Activated naive CD4-positive, alpha-beta T cell treated with anti-CD3 and anti-CD28 coated beads for 36 hours (primary cell): Measurements from ENCODE around the gene SULT2B1. TPM values are rescaled to one million over a fixed set of nuclear protein-coding genes. Genes with fewer than 3 reads are reported as not detected.
A peak's percentile ranks its signal among the peaks of the same experiment; 100 is the strongest.
"Not testable (repeated sequence)": the region's sequence is repeated elsewhere in the genome, so short reads cannot be mapped to it uniquely, and the experiment has no call there.

ENCODE experiments used
- CTCF ChIA-PET: fragments of 350-600 bp; sonication (Branson Sonifier 250); formaldehyde crosslinking; loops from one replicate; lab custom pipeline; 2021; ENCODE audit warnings: antibody characterized with exemption; lab: Charles Lee
- DNase-seq: peaks from one replicate; pipeline ENCODE4 v3.0.0-alpha.2; 2020
- H3K27ac Mint-ChIP-seq: one replicate; pipeline ENCODE4 v1.8.0; 2021; ENCODE audit warnings: mild to moderate bottlenecking, mixed read lengths
- H3K27me3 Mint-ChIP-seq: one replicate; pipeline ENCODE4 v1.8.0; 2021; ENCODE audit warnings: low read depth, mixed read lengths
- H3K36me3 Mint-ChIP-seq: one replicate; pipeline ENCODE4 v1.8.0; 2021; ENCODE audit warnings: low read depth, mixed read lengths
- H3K4me1 Mint-ChIP-seq: one replicate; pipeline ENCODE4 v1.8.0; 2021; ENCODE audit warnings: low read depth, mixed read lengths
- H3K4me3 Mint-ChIP-seq: one replicate; pipeline ENCODE4 v1.8.0; 2021; ENCODE audit warnings: mild to moderate bottlenecking, moderate library complexity, mixed read lengths
- H3K9me3 Mint-ChIP-seq: one replicate; pipeline ENCODE4 v1.8.0; 2021; ENCODE audit warnings: mixed read lengths
- intact Hi-C: fragments of 100-400 bp; cut with micrococcal nuclease; formaldehyde crosslinking; loops from one replicate; pipeline ENCODE4 v1.15.1; 2023
- total RNA-seq, 2 experiments: library from RNA; stranded (reverse); gene quantifications; one replicate each; pipeline ENCODE4 v1.2.3, GENCODE V29; 2021

Gene SULT2B1
- total RNA-seq, 2 experiments from 2014 or later = not detected

DNA sequence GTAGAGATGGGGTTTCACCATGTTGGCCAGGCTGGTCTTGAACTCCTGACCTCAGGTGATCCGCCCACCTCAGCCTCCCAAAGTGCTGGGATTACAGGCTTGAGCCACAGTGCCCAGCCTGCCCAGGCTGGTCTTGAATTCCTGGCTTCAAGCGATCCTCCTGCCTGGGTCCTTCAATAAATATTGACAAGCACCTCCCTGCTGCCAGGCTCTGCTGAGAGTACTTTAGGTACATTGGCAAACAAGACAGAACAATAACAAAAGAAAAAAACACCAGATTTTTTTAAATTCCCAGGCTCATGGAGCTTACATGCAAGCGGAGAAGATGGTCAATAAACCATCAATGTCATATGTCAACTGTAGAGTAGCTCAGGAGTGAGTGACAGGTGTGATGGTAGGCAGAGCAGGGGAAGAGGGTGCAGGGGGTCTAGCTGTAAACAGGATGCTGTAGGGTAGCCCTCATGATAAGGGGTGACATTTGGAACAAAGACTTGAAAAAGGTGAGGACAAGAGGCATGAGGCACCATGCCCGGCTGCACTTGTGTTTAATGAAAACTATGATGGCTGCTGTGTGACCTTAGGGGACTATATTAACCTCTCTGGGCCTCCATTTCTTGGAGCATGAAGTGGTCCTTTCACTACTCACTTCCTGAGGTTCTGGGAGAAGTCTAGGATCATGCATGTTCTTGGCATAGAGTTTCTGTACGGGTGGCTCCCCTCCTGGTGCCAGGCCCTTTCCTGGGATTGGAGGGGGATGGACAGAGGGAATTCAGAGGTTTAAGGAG is 19.6 kb downstream of the SULT2B1 start:
- no peaks in the 10 kb centered on the region for H3K36me3 Mint-ChIP-seq
- H3K27me3 Mint-ChIP-seq = peaks cover 2% of the 10 kb centered on the region
- H3K27ac Mint-ChIP-seq = no peak overlapping the region
- H3K4me3 Mint-ChIP-seq = no peak overlapping the region
- H3K4me1 Mint-ChIP-seq = no peaks in the 10 kb centered on the region
- DNase-seq = no peak
- intact Hi-C loops = no loop called here
- no peaks in the 10 kb centered on the region for H3K9me3 Mint-ChIP-seq
- CTCF ChIA-PET = interaction anchor here (1.7 kb wide), 1 partner anchor 13 kb away, joined by 7 read pairs; no protein-coding TSS in a partner anchor

DNA sequence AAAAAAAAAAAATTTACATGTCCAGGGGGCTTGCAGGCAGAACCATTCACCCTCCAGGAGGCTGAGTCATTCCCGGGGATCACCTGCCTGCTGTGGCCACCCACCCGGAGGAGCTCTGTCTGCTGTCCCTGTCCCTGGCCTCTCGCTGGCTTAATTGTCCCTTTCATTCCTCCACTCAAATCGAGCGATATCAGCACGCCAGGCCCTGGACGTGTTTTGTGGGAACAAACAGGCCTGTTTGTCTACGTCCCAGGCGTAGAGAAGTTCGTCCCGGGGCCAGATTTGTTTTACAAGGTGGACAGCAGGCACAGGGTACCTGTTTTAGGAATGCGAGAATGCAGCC is 21.2 kb downstream of the SULT2B1 start:
- no peaks in the 10 kb centered on the region for H3K4me1 Mint-ChIP-seq
- no peak overlapping the region for H3K27ac Mint-ChIP-seq
- no peaks in the 10 kb centered on the region for H3K27me3 Mint-ChIP-seq
- H3K9me3 Mint-ChIP-seq = no peaks in the 10 kb centered on the region
- CTCF ChIA-PET = no interaction called here
- no peaks in the 10 kb centered on the region for H3K36me3 Mint-ChIP-seq
- no peak for DNase-seq
- H3K4me3 Mint-ChIP-seq = no peak overlapping the region
- intact Hi-C loops = no loop called here

DNA sequence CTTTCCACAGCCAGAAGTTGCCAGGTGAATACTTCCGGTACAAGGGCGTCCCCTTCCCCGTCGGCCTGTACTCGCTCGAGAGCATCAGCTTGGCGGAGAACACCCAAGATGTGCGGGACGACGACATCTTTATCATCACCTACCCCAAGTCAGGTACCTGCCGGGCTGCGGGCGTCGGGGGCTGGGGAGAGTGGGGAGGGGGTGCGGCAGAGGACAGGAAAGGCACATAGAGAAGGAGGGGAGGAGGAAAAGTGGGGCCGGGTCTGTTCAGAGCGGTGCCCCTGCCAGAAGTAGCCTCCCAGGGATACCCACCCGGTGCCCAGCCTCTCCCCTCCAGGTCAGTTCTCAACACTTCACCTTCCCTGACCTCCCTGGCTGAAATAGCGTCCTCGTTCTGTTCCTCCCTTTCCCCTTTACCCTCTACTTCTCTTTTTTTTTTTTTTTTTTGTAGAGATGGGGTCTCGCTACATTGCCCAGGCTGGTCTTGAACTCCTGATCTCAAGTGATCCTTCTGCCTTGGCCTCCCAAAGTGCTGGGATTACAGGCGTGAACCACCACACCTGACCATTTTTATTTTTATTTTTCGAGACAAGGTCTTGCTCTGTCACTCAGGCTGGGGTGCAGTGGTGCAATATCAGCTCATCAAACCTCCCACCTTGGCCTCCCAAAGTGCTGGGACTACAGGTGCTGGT is 24.1 kb downstream of the SULT2B1 start:
- intact Hi-C loops = no loop called here
- CTCF ChIA-PET = no interaction called here
- no peak overlapping the region for H3K4me3 Mint-ChIP-seq

DNA sequence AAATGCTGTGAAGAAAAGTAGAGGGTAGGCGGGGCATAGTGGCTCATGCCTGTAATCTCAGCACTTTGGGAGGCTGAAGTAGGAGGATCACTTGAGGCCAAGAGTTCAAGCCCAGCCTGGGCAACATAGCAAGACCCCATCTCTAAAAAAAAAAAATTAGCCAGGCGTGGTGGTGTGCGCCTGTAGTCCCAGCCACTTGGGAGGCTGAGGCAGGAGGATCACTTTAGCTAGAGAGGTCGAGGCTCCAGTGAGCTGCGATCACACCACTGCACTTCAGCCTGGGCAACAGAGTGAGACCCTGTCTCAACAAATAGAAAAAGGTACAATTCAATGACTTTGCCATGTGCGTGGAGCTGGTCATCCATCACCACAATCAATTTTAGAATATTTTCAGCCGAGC is 25.9 kb downstream of the SULT2B1 start:
- not testable (repeated sequence) for H3K36me3 Mint-ChIP-seq

More for the DNA sequence above, 24.1 kb downstream of the SULT2B1 start:
- H3K27me3 Mint-ChIP-seq = no peaks in the 10 kb centered on the region
- H3K27ac Mint-ChIP-seq = no peak overlapping the region
- H3K9me3 Mint-ChIP-seq = no peaks in the 10 kb centered on the region
- no peak for DNase-seq
- no peaks in the 10 kb centered on the region for H3K4me1 Mint-ChIP-seq
- no peaks in the 10 kb centered on the region for H3K36me3 Mint-ChIP-seq

DNA sequence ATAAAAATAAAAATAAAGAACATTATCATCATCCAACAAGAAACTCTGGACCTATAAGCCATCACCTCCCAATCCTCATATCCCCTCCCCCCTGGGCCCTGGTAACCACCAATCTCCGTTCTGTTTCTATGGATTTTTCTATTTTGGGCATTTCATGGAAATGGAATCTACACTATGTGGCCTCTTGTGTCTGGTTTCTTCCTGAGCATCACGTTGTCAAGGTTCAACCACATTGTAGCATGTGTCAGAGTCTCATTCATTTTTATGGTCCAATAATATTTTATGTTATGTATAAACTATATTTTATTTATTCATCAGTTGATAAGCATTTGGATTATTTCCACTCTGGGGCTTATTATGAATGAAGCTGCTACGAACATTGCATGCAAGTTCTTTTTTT is 26.9 kb downstream of the SULT2B1 start:
- no peaks in the 10 kb centered on the region for H3K27me3 Mint-ChIP-seq
- H3K27ac Mint-ChIP-seq = no peak overlapping the region
- DNase-seq = no peak
- no peaks in the 10 kb centered on the region for H3K36me3 Mint-ChIP-seq
- intact Hi-C loops = no loop called here
- H3K4me3 Mint-ChIP-seq = no peak overlapping the region
- CTCF ChIA-PET = interaction anchor here (1.0 to 1.8 kb wide), 2 partner anchors 11 to 90 kb away, joined by 3 to 7 read pairs; no protein-coding TSS in a partner anchor
- no peaks in the 10 kb centered on the region for H3K4me1 Mint-ChIP-seq
- H3K9me3 Mint-ChIP-seq = no peaks in the 10 kb centered on the region

More for the DNA sequence above, 25.9 kb downstream of the SULT2B1 start:
- CTCF ChIA-PET = interaction anchor here (1.0 kb wide), 1 partner anchor 88 kb away, joined by 3 read pairs; no protein-coding TSS in a partner anchor
- H3K4me3 Mint-ChIP-seq, H3K27me3 Mint-ChIP-seq, intact Hi-C loops, H3K27ac Mint-ChIP-seq, DNase-seq, H3K4me1 Mint-ChIP-seq, H3K9me3 Mint-ChIP-seq: not testable (repeated sequence)

DNA sequence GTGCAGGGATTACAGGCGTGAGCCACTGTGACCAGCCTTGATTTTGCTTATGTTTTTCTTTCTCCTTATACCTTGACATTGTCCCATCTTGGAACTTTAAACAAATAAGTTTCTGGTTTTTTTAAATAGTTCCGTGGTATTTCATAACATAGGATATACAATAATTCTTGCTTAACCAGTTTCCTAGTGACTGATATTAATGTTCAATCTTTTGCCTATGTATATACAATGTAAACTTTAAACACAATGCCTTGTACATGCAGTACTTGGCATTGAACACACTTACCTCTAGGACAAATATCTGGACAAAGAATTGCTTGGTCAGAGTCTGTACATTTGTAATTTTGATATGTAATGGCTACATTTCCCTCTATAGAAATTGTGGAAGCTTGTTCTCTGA is 30.2 kb downstream of the SULT2B1 start:
- no peak overlapping the region for H3K4me3 Mint-ChIP-seq
- CTCF ChIA-PET = interaction anchor here (4.1 to 4.3 kb wide), 2 partner anchors 75 to 92 kb away, joined by 62 to 83 read pairs; no protein-coding TSS in a partner anchor
- peaks cover 3% of the 10 kb centered on the region for H3K4me1 Mint-ChIP-seq
- no peak overlapping the region for H3K27ac Mint-ChIP-seq
- H3K27me3 Mint-ChIP-seq = peaks cover 4% of the 10 kb centered on the region
- intact Hi-C loops = loop anchor here (5.0 kb wide), 1 partner anchor 190 kb away; the partner anchor contains the start of genes GRIN2D and KDELR1
- H3K36me3 Mint-ChIP-seq = no peaks in the 10 kb centered on the region
- no peak for DNase-seq
- no peaks in the 10 kb centered on the region for H3K9me3 Mint-ChIP-seq

DNA sequence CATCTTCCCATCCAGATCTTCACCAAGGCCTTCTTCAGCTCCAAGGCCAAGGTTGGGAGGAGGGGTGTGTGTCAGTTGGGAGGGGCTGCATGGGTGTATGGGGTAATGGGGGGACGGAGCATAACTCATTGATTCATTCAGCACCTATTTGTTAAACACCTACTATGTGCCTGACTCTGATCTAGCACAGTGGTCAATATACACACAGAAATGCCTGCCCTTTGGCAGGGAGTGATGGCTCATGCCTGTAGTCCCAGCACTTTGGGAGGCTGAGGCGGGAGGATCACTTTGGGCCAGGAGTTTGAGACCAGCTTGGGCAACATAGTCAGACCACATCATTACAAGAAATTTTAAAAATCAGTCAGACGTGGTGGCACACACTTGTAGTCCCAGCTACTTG is 35.4 kb downstream of the SULT2B1 start:
- Mint-ChIP-seq H3K9me3 (no peaks in the 10 kb centered on the region), H3K27me3 (peaks cover 4% of the 10 kb centered on the region), H3K27ac (no peak overlapping the region), H3K36me3 (no peaks in the 10 kb centered on the region), H3K4me1 (peaks cover 11% of the 10 kb centered on the region), H3K4me3 (no peak overlapping the region)
- intact Hi-C loops = no loop called here
- DNase-seq = no peak
- CTCF ChIA-PET = interaction anchor here (0.6 to 4.2 kb wide), 11 partner anchors 20 to 422 kb away, joined by 3 to 25 read pairs (median 3); no protein-coding TSS in a partner anchor

DNA sequence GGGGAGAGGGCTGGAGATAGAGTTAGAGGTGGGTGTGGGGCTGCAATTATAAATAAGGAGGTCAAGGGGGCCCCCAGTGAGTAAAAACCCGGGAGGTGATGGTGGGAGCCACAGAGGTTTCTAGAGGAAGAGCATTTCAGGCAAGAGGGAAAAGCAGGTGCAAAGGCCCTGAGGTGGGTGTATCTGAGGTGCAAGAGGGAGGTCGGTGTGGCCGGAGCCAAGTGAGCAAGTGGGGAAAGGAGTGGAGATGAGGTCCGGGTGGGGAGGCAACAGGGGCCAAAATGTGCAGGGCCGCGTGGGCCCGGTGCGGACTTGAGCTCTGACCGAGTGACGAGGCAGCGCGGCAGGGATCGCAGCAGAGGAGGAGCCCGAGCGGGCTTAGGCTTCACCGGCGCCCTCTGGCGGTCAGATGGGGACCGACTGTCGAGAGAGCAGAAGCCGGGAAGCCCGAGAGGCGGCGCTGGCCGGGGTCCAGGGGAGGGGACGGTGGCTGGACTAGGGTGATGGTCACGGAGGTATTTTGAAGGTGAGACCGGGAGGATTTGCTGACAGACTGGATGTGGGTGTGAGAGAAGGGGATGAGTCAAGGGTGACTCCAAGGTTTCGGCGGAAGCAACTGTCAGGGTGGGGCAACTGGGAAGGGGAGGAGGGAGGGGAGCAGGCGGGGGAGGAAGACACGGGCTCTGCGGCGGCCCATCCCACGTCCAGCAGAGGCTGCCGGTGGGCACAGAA is 36.9 kb downstream of the SULT2B1 start:
- Mint-ChIP-seq H3K36me3 (no peaks in the 10 kb centered on the region), H3K9me3 (no peaks in the 10 kb centered on the region), H3K27ac (peak overlapping the region; percentile 16), H3K4me1 (peaks cover 11% of the 10 kb centered on the region), H3K27me3 (peaks cover 4% of the 10 kb centered on the region), H3K4me3 (peak overlapping the region; percentile 66)
- intact Hi-C loops = no loop called here
- peak; percentile 91 for DNase-seq
- CTCF ChIA-PET = interaction anchor here (0.6 to 4.2 kb wide), 12 partner anchors 8 to 1885 kb away, joined by 3 to 25 read pairs (median 4); no protein-coding TSS in a partner anchor

DNA sequence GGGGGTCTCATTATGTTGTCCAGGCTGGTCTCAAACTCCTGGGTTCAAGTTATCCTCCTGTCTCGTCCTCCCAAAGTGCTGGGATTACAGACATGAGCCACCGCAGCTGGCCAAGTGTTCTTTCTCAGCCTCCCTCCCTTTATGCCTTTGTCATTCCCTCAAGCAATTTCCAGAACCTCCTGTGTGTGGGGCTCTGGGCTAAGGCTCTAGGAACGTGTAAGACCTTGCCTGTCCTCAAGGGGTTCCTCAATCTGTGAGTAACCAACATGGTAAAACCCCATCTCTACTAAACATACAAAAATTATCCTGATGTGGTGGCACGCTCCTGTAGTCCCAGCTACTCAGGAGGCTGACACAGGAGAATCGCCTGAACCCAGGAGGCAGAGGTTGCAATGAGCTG is 39.0 kb downstream of the SULT2B1 start:
- Mint-ChIP-seq H3K4me3 (no peak overlapping the region), H3K27me3 (no peaks in the 10 kb centered on the region), H3K27ac (no peak overlapping the region), H3K4me1 (peaks cover 8% of the 10 kb centered on the region), H3K9me3 (no peaks in the 10 kb centered on the region), H3K36me3 (no peaks in the 10 kb centered on the region)
- intact Hi-C loops = no loop called here
- DNase-seq = no peak
- CTCF ChIA-PET = interaction anchor here (4.2 kb wide), 1 partner anchor 101 kb away, joined by 25 read pairs; no protein-coding TSS in a partner anchor

DNA sequence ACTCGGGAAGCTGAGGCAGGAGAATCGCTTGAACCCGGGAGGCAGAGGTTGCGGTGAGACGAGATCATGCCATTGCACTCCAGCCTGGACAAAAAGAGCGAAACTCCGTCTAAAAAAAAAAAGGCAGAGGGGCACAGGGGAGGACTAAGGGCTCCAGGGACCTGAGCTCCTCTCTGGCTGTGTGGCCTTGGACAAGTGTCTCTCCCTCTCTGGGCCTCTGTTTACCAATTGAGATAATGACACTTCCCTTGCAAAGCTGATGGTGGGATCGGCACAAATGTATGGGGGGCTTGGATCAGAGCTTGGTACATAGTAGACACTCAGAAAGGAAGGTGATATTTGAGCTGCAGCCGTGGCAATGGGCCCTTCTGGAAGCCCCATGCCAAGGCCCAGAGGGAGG is 43.2 kb downstream of the SULT2B1 start:
- H3K4me3 Mint-ChIP-seq = no peak overlapping the region
- no peaks in the 10 kb centered on the region for H3K36me3 Mint-ChIP-seq
- no peaks in the 10 kb centered on the region for H3K4me1 Mint-ChIP-seq
- intact Hi-C loops = no loop called here
- CTCF ChIA-PET = interaction anchor here (0.6 to 1.5 kb wide), 5 partner anchors 11 to 204 kb away, joined by 3 to 6 read pairs (median 5); partner anchors contain the start of gene KDELR1
- peak overlapping the region; percentile 60 for H3K27ac Mint-ChIP-seq
- DNase-seq = no peak
- H3K27me3 Mint-ChIP-seq = no peaks in the 10 kb centered on the region
- no peaks in the 10 kb centered on the region for H3K9me3 Mint-ChIP-seq

DNA sequence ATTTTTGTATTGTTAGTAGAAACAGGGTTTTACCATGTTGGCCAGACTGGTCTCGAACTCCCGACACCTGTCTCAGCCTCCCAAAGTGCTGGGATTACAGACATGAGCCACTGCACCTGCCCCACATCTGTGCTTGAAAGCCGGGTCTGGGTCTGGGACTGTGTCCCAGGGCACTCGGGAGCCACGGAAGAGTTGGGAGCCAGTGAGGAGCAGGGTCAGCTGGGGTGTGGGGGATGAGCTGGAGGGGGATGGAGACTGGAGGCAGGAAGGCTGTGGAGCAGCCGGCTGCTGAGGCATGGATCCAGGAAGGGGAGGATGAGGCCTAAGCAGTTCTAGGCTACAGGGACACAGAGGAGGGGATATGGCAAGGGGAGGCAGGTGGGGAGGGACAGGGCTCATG is 43.9 kb downstream of the SULT2B1 start:
- H3K4me3 Mint-ChIP-seq = peak overlapping the region; percentile 24
- H3K27ac Mint-ChIP-seq = no peak overlapping the region
- intact Hi-C loops = no loop called here
- no peaks in the 10 kb centered on the region for H3K27me3 Mint-ChIP-seq
- H3K36me3 Mint-ChIP-seq = no peaks in the 10 kb centered on the region
- no peak for DNase-seq
- CTCF ChIA-PET = interaction anchor here (0.7 to 1.2 kb wide), 2 partner anchors 12 to 13 kb away, joined by 3 to 6 read pairs; no protein-coding TSS in a partner anchor
- no peaks in the 10 kb centered on the region for H3K4me1 Mint-ChIP-seq
- no peaks in the 10 kb centered on the region for H3K9me3 Mint-ChIP-seq

DNA sequence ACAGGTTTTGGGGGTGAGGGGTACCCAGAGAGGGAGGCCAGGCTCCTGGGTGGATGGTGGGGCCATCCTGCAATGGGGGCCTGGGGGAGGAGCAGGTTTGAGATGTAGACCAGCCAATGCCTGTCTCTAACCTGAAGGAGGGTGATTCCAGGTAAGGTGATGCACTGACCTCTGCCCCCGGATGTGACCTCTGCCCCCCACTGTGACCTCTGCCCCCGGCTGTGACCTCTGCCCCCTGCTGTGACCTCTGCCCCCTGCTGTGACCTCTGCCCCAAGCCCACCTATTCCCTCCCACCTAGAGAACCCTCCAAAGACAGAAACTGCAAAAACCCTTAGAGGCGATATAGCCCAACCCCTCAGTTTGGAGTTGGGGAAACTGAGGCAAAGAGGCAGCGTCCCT is 44.3 kb downstream of the SULT2B1 start:
- no peaks in the 10 kb centered on the region for H3K36me3 Mint-ChIP-seq
- no peak for DNase-seq
- H3K4me3 Mint-ChIP-seq = peak overlapping the region; percentile 24
- H3K4me1 Mint-ChIP-seq = no peaks in the 10 kb centered on the region
- H3K27ac Mint-ChIP-seq = no peak overlapping the region
- no peaks in the 10 kb centered on the region for H3K9me3 Mint-ChIP-seq
- CTCF ChIA-PET = interaction anchor here (1.2 kb wide), 1 partner anchor 12 kb away, joined by 6 read pairs; no protein-coding TSS in a partner anchor
- intact Hi-C loops = no loop called here
- no peaks in the 10 kb centered on the region for H3K27me3 Mint-ChIP-seq
